Measurements from ENCODE around the gene VSIG8.
A peak's percentile ranks its signal among the peaks of the same experiment; 100 is the strongest.

The VSIG8 gene

GRCh38 chr1:159843459-159843858 is 19.0 kb downstream of the VSIG8 start:
- ATAC-seq, result peak; percentile 25; the same call in 1 of the 3 replicates
- TF ChIP-seq ZC3H10 (CRISPR knock-in tag; IDR thresholded peaks at IDR 0.05), result no peak
- no peak for TF ChIP-seq ZNF565 (CRISPR knock-in tag; conservative IDR thresholded peaks at IDR 0.05; ENCODE audit: low read depth)
- no peak for TF ChIP-seq ARNTL (CRISPR knock-in tag; IDR thresholded peaks at IDR 0.05; ENCODE audit: borderline replicate concordance, low read depth)

DNA sequence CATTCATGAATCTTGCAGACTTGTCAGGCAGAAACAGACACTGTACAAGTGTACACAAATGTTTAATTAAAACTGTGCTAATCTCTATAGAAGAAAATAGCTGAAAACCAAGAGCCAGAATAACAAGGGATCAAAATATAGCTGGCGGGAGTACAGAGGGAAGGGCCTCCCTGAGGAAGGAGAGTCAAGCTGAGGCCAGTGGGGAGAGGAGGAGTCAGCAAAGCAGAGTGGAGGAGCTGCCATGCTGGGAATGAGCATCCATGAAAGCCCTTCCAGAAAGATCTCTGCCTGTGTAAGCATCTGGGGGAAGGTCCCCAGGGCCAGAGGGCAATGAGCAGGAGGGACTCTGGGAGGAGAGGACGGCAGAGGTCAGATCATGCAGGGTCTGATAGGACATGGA is 20.7 kb downstream of the VSIG8 start:
- no peak for ATAC-seq
- TF ChIP-seq TSHZ2 (CRISPR knock-in tag; IDR thresholded peaks at IDR 0.05), result no peak
- no peak for TF ChIP-seq ZNF565 (CRISPR knock-in tag; conservative IDR thresholded peaks at IDR 0.05; ENCODE audit: low read depth)
- no peak for TF ChIP-seq ZNF70 (CRISPR knock-in tag; IDR thresholded peaks at IDR 0.05)
- TF ChIP-seq, protein P1, sequence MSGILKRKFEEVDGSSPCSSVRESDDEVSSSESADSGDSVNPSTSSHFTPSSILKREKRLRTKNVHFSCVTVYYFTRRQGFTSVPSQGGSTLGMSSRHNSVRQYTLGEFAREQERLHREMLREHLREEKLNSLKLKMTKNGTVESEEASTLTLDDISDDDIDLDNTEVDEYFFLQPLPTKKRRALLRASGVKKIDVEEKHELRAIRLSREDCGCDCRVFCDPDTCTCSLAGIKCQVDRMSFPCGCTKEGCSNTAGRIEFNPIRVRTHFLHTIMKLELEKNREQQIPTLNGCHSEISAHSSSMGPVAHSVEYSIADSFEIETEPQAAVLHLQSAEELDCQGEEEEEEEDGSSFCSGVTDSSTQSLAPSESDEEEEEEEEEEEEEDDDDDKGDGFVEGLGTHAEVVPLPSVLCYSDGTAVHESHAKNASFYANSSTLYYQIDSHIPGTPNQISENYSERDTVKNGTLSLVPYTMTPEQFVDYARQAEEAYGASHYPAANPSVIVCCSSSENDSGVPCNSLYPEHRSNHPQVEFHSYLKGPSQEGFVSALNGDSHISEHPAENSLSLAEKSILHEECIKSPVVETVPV (CRISPR knock-in tag; IDR thresholded peaks at IDR 0.05), result no peak
- no peak for TF ChIP-seq OSR1 (CRISPR knock-in tag; IDR thresholded peaks at IDR 0.05)
- no peak for TF ChIP-seq ARNTL (CRISPR knock-in tag; IDR thresholded peaks at IDR 0.05; ENCODE audit: borderline replicate concordance, low read depth)
- no peak for TF ChIP-seq GLIS3 (CRISPR knock-in tag; IDR thresholded peaks at IDR 0.05)
- no peak for TF ChIP-seq ZFP3 (CRISPR knock-in tag; IDR thresholded peaks at IDR 0.05)
- TF ChIP-seq CREB5 (CRISPR knock-in tag; IDR thresholded peaks at IDR 0.05; ENCODE audit: low read depth), result no peak
- no peak for TF ChIP-seq ISL1 (CRISPR knock-in tag; IDR thresholded peaks at IDR 0.05)
- no peak for TF ChIP-seq ESRRG (CRISPR knock-in tag; IDR thresholded peaks at IDR 0.05)
- TF ChIP-seq TCF4 (CRISPR knock-in tag; IDR thresholded peaks at IDR 0.05; ENCODE audit: borderline replicate concordance), result no peak
- no peak for TF ChIP-seq ZFP30 (CRISPR knock-in tag; IDR thresholded peaks at IDR 0.05)

GRCh38 chr1:159839116-159839849 is 23.2 kb downstream of the VSIG8 start:
- TF ChIP-seq TSHZ2 (CRISPR knock-in tag; IDR thresholded peaks at IDR 0.05) (no peak), ZNF70 (CRISPR knock-in tag; IDR thresholded peaks at IDR 0.05) (no peak), TOX (CRISPR knock-in tag; IDR thresholded peaks at IDR 0.05; ENCODE audit: borderline replicate concordance) (no peak), RARB (CRISPR knock-in tag; IDR thresholded peaks at IDR 0.05) (no peak), CSDC2 (CRISPR knock-in tag; IDR thresholded peaks at IDR 0.05) (no peak), SNAI2 (CRISPR knock-in tag; IDR thresholded peaks at IDR 0.05) (no peak), PATZ1 (CRISPR knock-in tag; IDR thresholded peaks at IDR 0.05; ENCODE audit: borderline replicate concordance) (no peak), TCF4 (CRISPR knock-in tag; IDR thresholded peaks at IDR 0.05; ENCODE audit: borderline replicate concordance) (no peak), ESRRG (CRISPR knock-in tag; IDR thresholded peaks at IDR 0.05) (no peak), ZC3H10 (CRISPR knock-in tag; IDR thresholded peaks at IDR 0.05) (no peak), GLIS3 (CRISPR knock-in tag; IDR thresholded peaks at IDR 0.05) (no peak), BACH2 (CRISPR knock-in tag; IDR thresholded peaks at IDR 0.05; ENCODE audit: borderline replicate concordance) (no peak), ARNTL (CRISPR knock-in tag; IDR thresholded peaks at IDR 0.05; ENCODE audit: borderline replicate concordance, low read depth) (no peak)
- ATAC-seq, result no peak

Data from SK-N-SH treated with all-trans-retinoic acid at 6 μM for 48 hours (cell line).